GM12865 (cell line): ENCODE measurements around the gene ASS1.

Source experiments
- DNase-seq: peaks from one replicate; pipeline ENCODE4 v3.0.0; 2010; ENCODE audit warnings: low read depth
- H3K4me3 ChIP-seq: 2 replicates; pipeline ENCODE4 v1.5.1; 2011; ENCODE audit warnings: mild to moderate bottlenecking, low read depth, low read length, control low read depth
- CTCF ChIP-seq: IDR thresholded peaks from 2 replicates; pipeline ENCODE4 v1.5.1; 2011; ENCODE audit warnings: low read length, control low read depth, low read depth, inconsistent platforms; ENCODE audit not compliant: insufficient read depth; ENCODE audit errors: missing control alignments

ASS1 gene

GRCh38 chr9:130521715-130522114 lies 77.0 kb downstream of the ASS1 start:
- no peak for DNase-seq
- H3K4me3 ChIP-seq = no peak overlapping the region
- no peak for TF ChIP-seq CTCF

- H3K4me3 ChIP-seq = no peak overlapping the region
- TF ChIP-seq CTCF = no peak
- DNase-seq = no peak
These were observed 77.6 kb downstream of the ASS1 start for GRCh38 chr9:130522233-130522808.

- TF ChIP-seq CTCF = no peak
- H3K4me3 ChIP-seq = no peak overlapping the region
- DNase-seq = no peak
These were observed 79.2 kb downstream of the ASS1 start for GRCh38 chr9:130523921-130524320.

- DNase-seq = no peak
- H3K4me3 ChIP-seq = no peak overlapping the region
- TF ChIP-seq CTCF = no peak
These were observed 81.6 kb downstream of the ASS1 start for GRCh38 chr9:130526193-130526853.

GRCh38 chr9:130526854-130527650 lies 82.3 kb downstream of the ASS1 start:
- H3K4me3 ChIP-seq = no peak overlapping the region
- no peak for DNase-seq
- TF ChIP-seq CTCF = no peak

GRCh38 chr9:130527651-130528310 lies 83.0 kb downstream of the ASS1 start:
- no peak overlapping the region for H3K4me3 ChIP-seq
- DNase-seq = no peak
- no peak for TF ChIP-seq CTCF
